HG03460 (cell line): ENCODE results near the gene MBL2.

ENCODE experiments used
- ATAC-seq: cut with Tn5 transposase; IDR thresholded peaks from one replicate; pipeline ENCODE4 v1.9.1; 2021; ENCODE audit not compliant: unreplicated experiment

MBL2 gene

GRCh38 chr10:52774182-52774581 is 1.6 kb upstream of the MBL2 start:
- no peak for ATAC-seq

DNA sequence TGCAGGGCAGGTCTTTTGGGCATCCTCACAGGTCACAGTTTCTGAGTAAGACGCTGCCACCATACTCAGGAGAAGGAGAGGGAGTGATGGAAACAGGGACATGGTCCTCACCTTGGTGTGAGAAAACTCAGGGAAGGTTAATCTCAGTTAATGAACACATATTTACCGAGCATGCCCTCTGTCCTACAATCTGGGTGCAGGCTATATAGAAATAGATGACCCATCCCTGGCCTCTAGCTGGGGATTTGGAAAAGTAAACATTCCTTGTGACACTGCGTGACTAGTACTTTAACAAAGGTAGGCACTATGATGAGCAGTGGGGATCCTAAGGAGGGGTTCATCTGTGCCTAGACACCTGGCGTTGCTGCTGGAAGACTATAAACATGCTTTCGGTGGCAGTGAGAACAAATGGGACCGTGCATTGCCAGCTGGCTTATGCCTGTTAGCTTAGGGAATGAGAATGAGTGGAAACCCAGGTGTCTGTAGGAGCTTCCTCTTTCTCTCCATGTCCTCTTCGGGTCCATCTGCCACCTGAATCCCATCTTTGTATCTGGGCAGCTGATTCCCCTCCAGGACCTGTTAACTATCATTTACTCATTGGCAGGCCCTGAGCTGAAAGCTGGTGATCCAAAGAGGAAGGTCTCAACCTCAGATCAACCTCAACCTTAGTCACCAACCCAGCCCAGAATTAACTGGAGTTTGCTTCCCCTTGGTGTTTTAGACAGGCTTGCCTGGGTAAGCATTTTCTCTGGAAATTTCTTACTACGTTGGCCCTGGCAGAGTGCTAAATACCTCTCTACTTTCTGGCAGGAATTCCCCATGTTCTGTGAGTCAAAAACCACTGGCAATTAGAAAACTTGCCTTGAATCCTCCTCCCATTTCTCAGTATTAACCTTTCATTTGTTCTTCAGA is 794 bp downstream of the MBL2 start:
- ATAC-seq: no peak

DNA sequence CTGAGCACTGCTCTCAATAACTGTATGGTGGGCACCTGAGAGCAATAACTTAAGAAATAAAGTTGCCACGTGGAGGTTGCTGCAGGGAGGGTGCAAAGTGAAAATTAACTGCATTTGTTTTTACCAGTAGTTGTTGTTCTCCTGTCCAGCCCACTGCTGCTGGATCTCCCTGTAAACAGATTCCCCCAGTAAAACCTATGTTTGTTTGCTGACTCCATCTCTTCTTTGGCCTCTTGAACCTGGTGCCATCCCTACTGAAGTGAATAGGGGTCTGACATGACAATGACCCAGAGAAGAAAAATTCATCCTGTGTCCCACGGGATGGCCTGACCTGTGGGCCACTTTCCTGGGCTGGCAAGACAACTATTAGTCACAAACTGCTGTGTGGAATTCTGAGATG is 1.7 kb downstream of the MBL2 start:
- ATAC-seq: no peak

GRCh38 chr10:52769966-52770365 is 2.6 kb downstream of the MBL2 start:
- ATAC-seq: no peak

DNA sequence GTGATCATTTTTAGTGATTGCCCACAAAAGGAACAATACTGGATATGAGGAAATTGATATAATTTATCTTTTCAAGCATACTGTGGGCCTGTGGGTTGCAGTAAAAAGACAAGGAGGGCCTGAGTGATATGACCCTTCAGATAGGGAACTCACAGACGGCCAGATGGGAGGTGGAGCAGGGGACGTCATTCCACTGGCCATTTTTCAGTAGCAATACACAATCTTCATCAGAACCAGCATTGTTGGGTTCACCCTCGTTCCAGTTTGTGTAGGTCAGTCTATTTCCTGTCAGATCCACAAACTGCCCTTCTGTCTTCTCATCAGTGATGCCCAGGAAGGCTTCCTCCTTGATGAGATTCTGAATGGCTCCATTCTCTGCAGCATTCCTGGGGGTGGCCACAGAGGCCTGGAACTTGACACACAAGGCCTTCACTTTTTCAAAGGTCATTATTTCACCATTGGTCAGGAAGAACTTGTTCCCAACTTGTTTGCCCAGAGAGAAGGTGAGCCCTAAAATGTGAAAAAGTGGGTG is 4.5 kb downstream of the MBL2 start:
- ATAC-seq: no peak

GRCh38 chr10:52762088-52762487 is 10.5 kb downstream of the MBL2 start:
- no peak for ATAC-seq

DNA sequence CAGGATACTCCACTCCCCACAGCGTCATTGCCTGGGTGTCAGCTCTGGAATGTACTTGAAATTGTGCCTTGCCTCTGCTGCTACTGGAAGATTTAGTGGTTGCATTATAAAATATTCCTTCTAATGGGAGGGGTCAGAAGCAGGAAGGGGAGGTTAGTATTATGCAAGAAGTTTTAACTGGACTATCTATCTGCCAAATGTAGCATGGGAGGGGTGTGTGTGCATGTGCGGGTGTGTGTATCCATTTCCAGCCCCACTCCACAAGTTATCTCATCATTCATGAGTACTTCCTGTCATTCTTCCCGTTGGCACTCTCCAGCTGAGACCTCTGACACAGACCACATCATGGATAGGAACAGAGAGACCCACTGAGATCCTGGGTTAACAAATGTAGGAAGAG is 13.4 kb downstream of the MBL2 start:
- ATAC-seq: no peak

DNA sequence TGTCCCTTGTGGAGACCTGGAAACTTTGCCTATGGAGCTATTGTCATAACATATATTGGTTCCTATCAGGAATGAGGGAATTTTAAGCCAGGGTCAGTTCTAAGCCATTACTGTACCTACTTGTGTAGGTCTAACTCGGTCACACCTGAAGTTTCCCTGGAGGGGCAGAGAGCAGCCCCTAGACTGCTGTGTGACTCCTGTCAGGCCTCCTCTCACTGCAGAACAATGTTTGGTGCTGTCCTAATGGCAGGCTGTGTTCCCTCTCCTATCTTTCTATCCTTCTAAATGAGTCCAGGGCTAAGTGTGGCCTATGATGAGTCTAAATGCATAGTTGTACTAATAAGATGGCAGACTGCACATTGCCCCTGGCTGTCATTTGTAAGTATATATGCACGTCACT is 14.2 kb downstream of the MBL2 start:
- no peak for ATAC-seq

GRCh38 chr10:52757773-52758172 is 14.8 kb downstream of the MBL2 start:
- ATAC-seq: no peak

DNA sequence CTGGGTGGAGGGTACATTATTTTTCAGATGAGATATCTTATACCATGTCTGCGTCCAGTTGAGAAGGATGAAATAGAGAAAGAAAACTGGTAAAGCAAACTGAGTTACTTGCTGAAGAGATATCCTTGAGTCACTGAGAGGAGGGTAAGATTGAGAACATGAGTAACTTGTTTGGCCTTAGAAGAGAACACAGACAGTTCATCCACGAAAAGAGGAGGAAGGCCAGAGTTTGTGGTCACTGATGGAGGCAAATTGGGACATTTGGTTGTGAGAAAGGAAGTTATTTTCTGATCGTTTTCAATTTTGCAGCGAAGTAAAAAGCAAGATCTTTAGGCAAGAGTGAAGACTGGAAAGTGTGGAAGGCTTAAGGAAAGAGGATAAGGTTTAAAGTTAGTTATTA is 15.6 kb downstream of the MBL2 start:
- ATAC-seq: no peak

- no peak for ATAC-seq
These were observed 16.3 kb downstream of the MBL2 start for GRCh38 chr10:52756295-52756694.

GRCh38 chr10:52755297-52756062 is 17.1 kb downstream of the MBL2 start:
- ATAC-seq: no peak

- no peak for ATAC-seq
These were observed 19.7 kb downstream of the MBL2 start for GRCh38 chr10:52752801-52753445.

GRCh38 chr10:52752261-52752660 is 20.3 kb downstream of the MBL2 start:
- no peak for ATAC-seq

DNA sequence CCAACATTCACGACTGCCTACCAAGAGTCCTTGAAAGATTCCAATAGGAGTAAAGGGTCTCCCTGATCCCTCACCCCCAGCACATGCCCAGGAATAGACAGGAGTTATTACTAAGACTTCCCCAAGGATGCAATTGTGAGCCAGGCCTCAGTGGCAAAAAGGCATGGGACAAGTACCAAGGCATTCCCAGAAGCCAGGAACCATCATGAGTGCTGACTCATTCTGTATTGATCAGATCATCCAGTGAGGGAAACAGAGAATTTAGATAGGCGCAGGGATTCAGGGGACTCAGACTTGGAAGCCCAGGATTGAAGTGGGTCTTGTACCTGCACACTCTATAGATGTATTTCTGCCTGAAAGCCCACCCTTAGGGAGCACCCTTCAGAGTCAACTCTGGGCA is 21.2 kb downstream of the MBL2 start:
- no peak for ATAC-seq

GRCh38 chr10:52750629-52751028 is 22.0 kb downstream of the MBL2 start:
- no peak for ATAC-seq

DNA sequence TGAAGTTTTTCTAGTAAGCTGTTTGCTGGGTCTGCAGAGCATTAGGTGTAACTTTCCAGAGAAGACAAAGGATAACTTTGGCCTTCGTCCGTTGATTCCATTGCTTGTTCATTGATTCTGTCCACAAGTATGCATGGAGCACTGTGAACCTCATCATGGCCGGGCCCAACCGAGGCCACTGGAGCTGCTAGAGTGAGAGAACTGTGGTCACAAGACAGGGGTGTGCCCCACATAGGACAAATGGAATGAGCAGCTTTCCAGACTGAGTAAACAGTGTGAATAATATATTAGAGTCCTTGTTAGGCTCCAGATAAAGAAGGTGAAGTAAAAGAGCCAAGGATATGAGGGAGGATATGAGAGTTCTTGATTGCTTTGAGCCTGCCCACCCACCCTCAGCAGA is 24.9 kb downstream of the MBL2 start:
- ATAC-seq: no peak

DNA sequence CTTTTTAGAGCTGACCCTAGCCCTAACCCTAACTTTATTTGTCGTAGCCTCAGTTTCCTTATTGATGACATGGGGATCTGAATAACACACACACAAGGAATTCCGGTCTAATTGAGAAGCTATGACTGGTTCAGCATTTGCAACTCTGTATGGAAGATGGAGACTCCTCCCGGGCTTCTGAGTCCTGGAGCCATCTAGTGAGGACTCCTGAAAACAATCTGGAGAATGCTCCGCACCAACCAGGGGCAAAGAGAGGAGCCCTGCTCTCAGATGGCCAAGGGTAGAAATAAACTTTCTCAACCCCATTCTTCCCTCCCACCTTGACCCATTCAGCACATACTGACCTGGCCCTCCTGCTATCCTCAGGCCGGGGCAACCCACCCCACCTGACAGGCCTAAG is 26.4 kb downstream of the MBL2 start:
- ATAC-seq: no peak

GRCh38 chr10:52744057-52744805 is 28.4 kb downstream of the MBL2 start:
- ATAC-seq: no peak

- no peak for ATAC-seq
These were observed 29.9 kb downstream of the MBL2 start for GRCh38 chr10:52742731-52743130.

GRCh38 chr10:52741851-52742250 is 30.7 kb downstream of the MBL2 start:
- no peak for ATAC-seq
